Adrenal gland (tissue), 12 donors: ENCODE results near the gene OLA1. TPM values are rescaled to one million over a fixed set of nuclear protein-coding genes. Genes with fewer than 3 reads are reported as not detected.

Source experiments
- DNase-seq, 7 donors: peaks; one replicate each; pipeline ENCODE4 v3.0.0-alpha.2; 2019 to 2020
- H3K27ac ChIP-seq, 5 donors: fragments of 200-600 bp; sonication (generic) in 4 of 5; 1 replicate in 3 of 5; 2 replicates in 2 of 5; pipeline versions ENCODE4 v1.5.1 to v1.8.0; 2016 to 2020; ENCODE audit warnings: mild to moderate bottlenecking in 1 of 5
- H3K27me3 ChIP-seq: fragments of 200-600 bp; 2 replicates; pipeline ENCODE4 v1.8.0; 2021
- H3K36me3 ChIP-seq, 2 donors: fragments of 200-600 bp; replicated peaks in 1 of 2; 1 replicate in 1 of 2; 2 replicates in 1 of 2; pipeline versions ENCODE4 v1.5.1 to v1.8.0; 2018 to 2022
- H3K4me1 ChIP-seq, 2 donors: fragments of 200-600 bp; replicated peaks in 1 of 2; 1 replicate in 1 of 2; 2 replicates in 1 of 2; pipeline versions ENCODE4 v1.5.1 to v1.8.0; 2018 to 2021
- H3K4me3 ChIP-seq, 4 donors: fragments of 200-600 bp; sonication (generic) in 3 of 4; one replicate each; pipeline ENCODE4 v1.5.1; 2016 to 2018
- H3K9me3 ChIP-seq, 3 donors: fragments of 200-600 bp; sonication (generic) in 1 of 3; replicated peaks in 1 of 3; 1 replicate in 2 of 3; 2 replicates in 1 of 3; pipeline versions ENCODE4 v1.5.1 to v1.8.0; 2016 to 2021
- CTCF ChIP-seq, 6 experiments: fragments of 450-650 bp in 4 of 6; fragments of 200-600 bp in 2 of 6; sonication (generic) in 1 of 6; IDR thresholded peaks; 1 replicate in 5 of 6; 2 replicates in 1 of 6; pipeline versions ENCODE4 v1.5.1 to v1.8.0; 2016 to 2021; ENCODE audit warnings: antibody characterized with exemption in 6 of 6, mild to moderate bottlenecking in 2 of 6, moderate library complexity in 1 of 6
- POLR2A ChIP-seq, 2 donors: fragments of 450-650 bp; IDR thresholded peaks; one replicate each; pipeline ENCODE4 v1.6.1; 2017; ENCODE audit warnings: antibody characterized with exemption in 2 of 2, mild to moderate bottlenecking in 2 of 2, moderate library complexity in 1 of 2
- WGBS, 4 donors: extraction: QIAGEN DNeasy Blood & Tissue Kit in 2 of 4; methylation state at CpG; one replicate each; pipeline versions ENCODE4 v1.1.5 to v1.1.7; 2013 to 2017; 5-methylcytosine and 5-hydroxymethylcytosine counted together
- intact Hi-C, 2 donors: fragments of 100-400 bp; cut with DNase I; formaldehyde crosslinking; loops; one replicate each; pipeline versions ENCODE4 v1.14.1 to v1.15.0; 2022 to 2023
- polyA plus RNA-seq, 3 donors: library from polyadenylated mRNA; stranded (reverse); fragments of 200-250 nt in 2 of 3; fragments of 350-450 nt in 1 of 3; fragmentation: Illumina TruSeq in 1 of 3; extraction: RNeasy Lipid Tissue Mini Kit (QIAGEN cat#74804) in 1 of 3; gene quantifications; one replicate each; pipeline ENCODE4 v1.2.3, GENCODE V29; 2013 to 2014
- total RNA-seq, 9 donors: library from RNA; depleted of rRNA in 4 of 9; stranded (reverse); fragments of >200 nt in 4 of 9; fragments of 120-200 nt in 1 of 9; fragmentation: NEBNext Ultra II Directional in 1 of 9; extraction: Animal tissue kit (Norgen Biotek cat#: 25700) in 1 of 9; gene quantifications; one replicate each; pipeline versions ENCODE4 v1.1.0 to v1.2.4, GENCODE V29; 2013 to 2023
- donor health status: healthy with polysubstance abuse.
- donor health status: Bipolar disorder and iron deficiency.
- donor health status: DM: yes; HTN: yes; CAD: no.
- donor health status: DM: no; HTN: no; CAD: no.
- donor health status: DM: no; HTN: no; CAD: no.
- donor health status: DM: yes; HTN: yes; CAD: no.

OLA1 gene
- total and polyA plus RNA-seq, 12 donors = 30.1 to 182 (median 68.9) TPM

GRCh38 chr2:174158003-174158402 is 90.3 kb downstream of the OLA1 start:
- DNase-seq = peak in 5 of 7 donors; percentile 21 to 69 (median 51)
- Histone ChIP-seq H3K27ac (no peak overlapping the region), H3K36me3 (no peaks in the 10 kb centered on the region), H3K4me1 (peaks cover 0 to 18% of the 10 kb centered on the region in 2 donors), H3K4me3 (no peak overlapping the region), H3K27me3 (no peaks in the 10 kb centered on the region), H3K9me3 (no peaks in the 10 kb centered on the region)
- WGBS, 4 donors = 76 to 83% (median 77%) methylated on average over 3 of the region's 3 CpGs
- intact Hi-C loops = loop anchor here in 1 of 2 donors (10.0 kb wide), 1 partner anchor 187 kb away; no protein-coding TSS in a partner anchor
- peak; percentile 26 to 54 (median 43) for TF ChIP-seq CTCF (IDR thresholded peaks at IDR 0.05)
- TF ChIP-seq POLR2A (IDR thresholded peaks at IDR 0.05) = no peak

GRCh38 chr2:174157053-174157452 is 91.3 kb downstream of the OLA1 start:
- Histone ChIP-seq H3K4me1 (peaks cover 0 to 18% of the 10 kb centered on the region in 2 donors), H3K36me3 (no peaks in the 10 kb centered on the region), H3K27ac (no peak overlapping the region), H3K9me3 (no peaks in the 10 kb centered on the region), H3K4me3 (no peak overlapping the region), H3K27me3 (no peaks in the 10 kb centered on the region)
- TF ChIP-seq CTCF (IDR thresholded peaks at IDR 0.05) (no peak), POLR2A (IDR thresholded peaks at IDR 0.05) (no peak)
- intact Hi-C loops = loop anchor here in 1 of 2 donors (10.0 kb wide), 1 partner anchor 188 kb away; no protein-coding TSS in a partner anchor
- no peak for DNase-seq
- WGBS, 4 donors = 29 to 52% (median 44%) methylated on average over 1 of the region's 1 CpG

GRCh38 chr2:174153757-174154680 is 94.3 kb downstream of the OLA1 start:
- Histone ChIP-seq H3K27ac (peak overlapping the region in 3 of 5 donors; percentile 36 to 57 (median 44)), H3K4me1 (peaks cover 0 to 18% of the 10 kb centered on the region in 2 donors), H3K36me3 (no peaks in the 10 kb centered on the region), H3K27me3 (no peaks in the 10 kb centered on the region), H3K4me3 (no peak overlapping the region), H3K9me3 (no peaks in the 10 kb centered on the region)
- no peak for TF ChIP-seq CTCF (IDR thresholded peaks at IDR 0.05)
- no peak for TF ChIP-seq POLR2A (IDR thresholded peaks at IDR 0.05)
- intact Hi-C loops = loop anchor here in 1 of 2 donors (10.0 kb wide), 1 partner anchor 191 kb away; no protein-coding TSS in a partner anchor
- WGBS, 4 donors = 45 to 52% (median 49%) methylated on average over 8 of the region's 8 CpGs
- DNase-seq = peak; percentile 35 to 75 (median 57)

GRCh38 chr2:174149530-174149929 is 98.8 kb downstream of the OLA1 start:
- Histone ChIP-seq H3K4me3 (no peak overlapping the region), H3K9me3 (no peaks in the 10 kb centered on the region), H3K27me3 (no peaks in the 10 kb centered on the region), H3K36me3 (no peaks in the 10 kb centered on the region), H3K27ac (no peak overlapping the region), H3K4me1 (peaks cover 0 to 12% of the 10 kb centered on the region in 2 donors)
- intact Hi-C loops = no loop called here
- no peak for DNase-seq
- WGBS, 4 donors = 94 to 98% (median 96%) methylated on average over 2 of the region's 2 CpGs
- TF ChIP-seq CTCF (IDR thresholded peaks at IDR 0.05) = no peak
- no peak for TF ChIP-seq POLR2A (IDR thresholded peaks at IDR 0.05)
